NT2/D1 (cell line): ENCODE data around the gene GALNT7.

Source experiments
- SUZ12 ChIP-seq: IDR thresholded peaks from 2 replicates; pipeline ENCODE4 v1.6.1; 2011; ENCODE audit not compliant: insufficient read length, insufficient read depth; ENCODE audit errors: extremely low read depth
- YY1 ChIP-seq: IDR thresholded peaks from 2 replicates; pipeline ENCODE4 v1.6.1; 2011; ENCODE audit not compliant: insufficient read length, insufficient read depth
- ZNF274 ChIP-seq: IDR thresholded peaks from 2 replicates; pipeline ENCODE4 v1.6.1; 2011; ENCODE audit warnings: mild to moderate bottlenecking, low read depth, low read length

- TF ChIP-seq ZNF274, result no peak
- TF ChIP-seq SUZ12, result no peak
- no peak for TF ChIP-seq YY1
Observed at GRCh38 chr4:173169178-173169427, 492 bp downstream of the GALNT7 start.
